Measurements from ENCODE around the gene BACE2.

DNA sequence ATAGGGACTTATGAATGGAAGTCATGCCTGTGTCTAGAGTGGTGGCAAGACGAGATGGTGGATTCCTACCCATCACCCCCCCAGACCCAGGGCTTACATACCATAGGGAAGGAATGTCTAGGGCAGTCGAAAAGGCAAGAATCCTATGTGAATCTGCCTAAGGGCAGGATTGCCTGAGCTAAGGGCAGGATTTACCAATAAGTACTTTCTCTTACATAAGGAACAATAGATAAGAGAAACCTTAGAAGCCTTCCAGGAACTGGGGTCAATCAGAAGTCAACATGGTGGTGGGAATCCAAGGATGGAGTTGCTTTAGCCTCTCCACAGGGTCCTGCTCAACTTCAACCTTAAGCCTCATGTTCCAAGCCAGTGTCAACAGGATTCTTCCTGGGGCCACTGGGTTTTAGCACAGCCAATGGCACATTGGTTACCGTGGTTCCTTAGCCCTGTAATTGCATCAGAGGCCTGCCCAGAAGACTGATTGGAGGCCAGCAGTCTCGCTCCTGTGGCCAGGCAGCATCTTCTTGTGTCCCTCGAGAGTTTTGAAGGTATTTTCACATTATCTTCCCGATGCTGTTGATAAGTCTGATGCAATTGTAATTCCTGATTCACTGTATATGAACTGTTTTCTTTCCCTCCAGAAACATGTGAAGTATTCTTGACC lies 20.7 kb downstream of the BACE2 start:
- TF ChIP-seq, protein P1, sequence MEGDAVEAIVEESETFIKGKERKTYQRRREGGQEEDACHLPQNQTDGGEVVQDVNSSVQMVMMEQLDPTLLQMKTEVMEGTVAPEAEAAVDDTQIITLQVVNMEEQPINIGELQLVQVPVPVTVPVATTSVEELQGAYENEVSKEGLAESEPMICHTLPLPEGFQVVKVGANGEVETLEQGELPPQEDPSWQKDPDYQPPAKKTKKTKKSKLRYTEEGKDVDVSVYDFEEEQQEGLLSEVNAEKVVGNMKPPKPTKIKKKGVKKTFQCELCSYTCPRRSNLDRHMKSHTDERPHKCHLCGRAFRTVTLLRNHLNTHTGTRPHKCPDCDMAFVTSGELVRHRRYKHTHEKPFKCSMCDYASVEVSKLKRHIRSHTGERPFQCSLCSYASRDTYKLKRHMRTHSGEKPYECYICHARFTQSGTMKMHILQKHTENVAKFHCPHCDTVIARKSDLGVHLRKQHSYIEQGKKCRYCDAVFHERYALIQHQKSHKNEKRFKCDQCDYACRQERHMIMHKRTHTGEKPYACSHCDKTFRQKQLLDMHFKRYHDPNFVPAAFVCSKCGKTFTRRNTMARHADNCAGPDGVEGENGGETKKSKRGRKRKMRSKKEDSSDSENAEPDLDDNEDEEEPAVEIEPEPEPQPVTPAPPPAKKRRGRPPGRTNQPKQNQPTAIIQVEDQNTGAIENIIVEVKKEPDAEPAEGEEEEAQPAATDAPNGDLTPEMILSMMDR (conservative IDR thresholded peaks at IDR 0.05; ENCODE audit: low read depth, low read length): no peak
- TF ChIP-seq POLR2A (IDR thresholded peaks at IDR 0.05; ENCODE audit: low read depth, low read length) (no peak), RAD21 (IDR thresholded peaks at IDR 0.05; ENCODE audit: low read length) (no peak), MXI1 (IDR thresholded peaks at IDR 0.05; ENCODE audit: borderline replicate concordance, low read depth, low read length) (no peak), RFX5 (IDR thresholded peaks at IDR 0.05; ENCODE audit: low read depth, low read length) (no peak)
- TF ChIP-seq, protein P2, sequence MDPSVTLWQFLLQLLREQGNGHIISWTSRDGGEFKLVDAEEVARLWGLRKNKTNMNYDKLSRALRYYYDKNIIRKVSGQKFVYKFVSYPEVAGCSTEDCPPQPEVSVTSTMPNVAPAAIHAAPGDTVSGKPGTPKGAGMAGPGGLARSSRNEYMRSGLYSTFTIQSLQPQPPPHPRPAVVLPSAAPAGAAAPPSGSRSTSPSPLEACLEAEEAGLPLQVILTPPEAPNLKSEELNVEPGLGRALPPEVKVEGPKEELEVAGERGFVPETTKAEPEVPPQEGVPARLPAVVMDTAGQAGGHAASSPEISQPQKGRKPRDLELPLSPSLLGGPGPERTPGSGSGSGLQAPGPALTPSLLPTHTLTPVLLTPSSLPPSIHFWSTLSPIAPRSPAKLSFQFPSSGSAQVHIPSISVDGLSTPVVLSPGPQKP (IDR thresholded peaks at IDR 0.05; ENCODE audit: borderline replicate concordance, low read depth, low read length): no peak

All from IMR-90 (cell line).